ENCODE measurements around the gene ERG28.
"Not testable (repeated sequence)": the region's sequence is repeated elsewhere in the genome, so short reads cannot be mapped to it uniquely, and the experiment has no call there.

The ERG28 gene

GRCh38 chr14:75697386-75697785, 36.7 kb upstream of the ERG28 start:
- Histone ChIP-seq H3K27ac (no peak overlapping the region), H3K9me3 (ENCODE audit: control insufficient read depth, low read length) (no peaks in the 10 kb centered on the region), H3K4me3 (ENCODE audit: low read depth, low read length) (no peak overlapping the region), H3K9ac (no peak overlapping the region), H3K27me3 (ENCODE audit: control insufficient read depth, insufficient read depth, low read length) (no peaks in the 10 kb centered on the region), H2AFZ (no peak overlapping the region), H3K79me2 (no peaks in the 10 kb centered on the region), H3K4me2 (ENCODE audit: low read length) (no peak overlapping the region), H3K36me3 (ENCODE audit: control insufficient read depth, insufficient read depth, low read length) (no peaks in the 10 kb centered on the region), H3K4me1 (no peaks in the 10 kb centered on the region)
- TF ChIP-seq CTCF (IDR thresholded peaks at IDR 0.05) = no peak

- not testable (repeated sequence) for H3K4me3 ChIP-seq (ENCODE audit: low read depth, low read length); H3K36me3 ChIP-seq (ENCODE audit: control insufficient read depth, insufficient read depth, low read length); H3K9me3 ChIP-seq (ENCODE audit: control insufficient read depth, low read length); H3K79me2 ChIP-seq; H3K4me1 ChIP-seq; H2AFZ ChIP-seq; H3K27me3 ChIP-seq (ENCODE audit: control insufficient read depth, insufficient read depth, low read length); H3K4me2 ChIP-seq (ENCODE audit: low read length); H3K27ac ChIP-seq; H3K9ac ChIP-seq
These were observed 34.3 kb upstream of the ERG28 start for GRCh38 chr14:75695025-75695424.

GRCh38 chr14:75690010-75690409, 29.3 kb upstream of the ERG28 start:
- Histone ChIP-seq H3K4me3 (ENCODE audit: low read depth, low read length) (no peak overlapping the region), H3K27ac (no peak overlapping the region), H3K4me2 (ENCODE audit: low read length) (no peak overlapping the region), H3K9me3 (ENCODE audit: control insufficient read depth, low read length) (no peaks in the 10 kb centered on the region), H3K9ac (no peak overlapping the region), H2AFZ (no peak overlapping the region), H3K36me3 (ENCODE audit: control insufficient read depth, insufficient read depth, low read length) (no peaks in the 10 kb centered on the region), H3K4me1 (no peaks in the 10 kb centered on the region), H3K27me3 (ENCODE audit: control insufficient read depth, insufficient read depth, low read length) (no peaks in the 10 kb centered on the region), H3K79me2 (no peaks in the 10 kb centered on the region)
- TF ChIP-seq CTCF (IDR thresholded peaks at IDR 0.05) = no peak

GRCh38 chr14:75689012-75689411, 28.3 kb upstream of the ERG28 start:
- Histone ChIP-seq H3K9ac (no peak overlapping the region), H2AFZ (no peak overlapping the region), H3K4me1 (no peaks in the 10 kb centered on the region), H3K9me3 (ENCODE audit: control insufficient read depth, low read length) (no peaks in the 10 kb centered on the region), H3K79me2 (no peaks in the 10 kb centered on the region), H3K36me3 (ENCODE audit: control insufficient read depth, insufficient read depth, low read length) (no peaks in the 10 kb centered on the region), H3K27ac (no peak overlapping the region), H3K27me3 (ENCODE audit: control insufficient read depth, insufficient read depth, low read length) (no peaks in the 10 kb centered on the region), H3K4me3 (ENCODE audit: low read depth, low read length) (no peak overlapping the region), H3K4me2 (ENCODE audit: low read length) (no peak overlapping the region)
- TF ChIP-seq CTCF (IDR thresholded peaks at IDR 0.05) = no peak

GRCh38 chr14:75685910-75686309, 25.2 kb upstream of the ERG28 start:
- H3K9ac ChIP-seq = no peak overlapping the region
- no peak overlapping the region for H2AFZ ChIP-seq
- H3K27ac ChIP-seq = no peak overlapping the region
- no peaks in the 10 kb centered on the region for H3K4me1 ChIP-seq
- H3K4me3 ChIP-seq (ENCODE audit: low read depth, low read length) = no peak overlapping the region
- H3K9me3 ChIP-seq (ENCODE audit: control insufficient read depth, low read length) = no peaks in the 10 kb centered on the region
- H3K4me2 ChIP-seq (ENCODE audit: low read length) = no peak overlapping the region
- no peaks in the 10 kb centered on the region for H3K36me3 ChIP-seq (ENCODE audit: control insufficient read depth, insufficient read depth, low read length)
- H3K27me3 ChIP-seq (ENCODE audit: control insufficient read depth, insufficient read depth, low read length) = no peaks in the 10 kb centered on the region
- H3K79me2 ChIP-seq = no peaks in the 10 kb centered on the region
- no peak for TF ChIP-seq CTCF (IDR thresholded peaks at IDR 0.05)
